ENCODE measurements around the gene RNF213.
"Not testable (repeated sequence)": the region's sequence is repeated elsewhere in the genome, so short reads cannot be mapped to it uniquely, and the experiment has no call there.

RNF213 gene

GRCh38 chr17:80297996-80298560 lies 37.4 kb downstream of the RNF213 start:
- no peak for DNase-seq

- DNase-seq = not testable (repeated sequence)
These were observed 38.9 kb downstream of the RNF213 start for GRCh38 chr17:80299350-80300100.

- not testable (repeated sequence) for DNase-seq
These were observed 40.1 kb downstream of the RNF213 start for GRCh38 chr17:80300756-80301155.

GRCh38 chr17:80303824-80304223 lies 43.2 kb downstream of the RNF213 start:
- no peak for DNase-seq

- DNase-seq = no peak
These were observed 47.5 kb downstream of the RNF213 start for GRCh38 chr17:80307994-80308691.

GRCh38 chr17:80308692-80309517 lies 48.3 kb downstream of the RNF213 start:
- no peak for DNase-seq

GRCh38 chr17:80311216-80311827 lies 50.7 kb downstream of the RNF213 start:
- DNase-seq = no peak

- DNase-seq = no peak
These were observed 52.0 kb downstream of the RNF213 start for GRCh38 chr17:80312621-80313135.

GRCh38 chr17:80313160-80313829 lies 52.6 kb downstream of the RNF213 start:
- DNase-seq = no peak

- DNase-seq = not testable (repeated sequence)
These were observed 53.3 kb downstream of the RNF213 start for GRCh38 chr17:80313946-80314345.

GRCh38 chr17:80315517-80316182 lies 55.0 kb downstream of the RNF213 start:
- DNase-seq = no peak

- no peak for DNase-seq
These were observed 55.8 kb downstream of the RNF213 start for GRCh38 chr17:80316431-80316830.

- DNase-seq = no peak
These were observed 56.5 kb downstream of the RNF213 start for GRCh38 chr17:80316927-80317705.

GRCh38 chr17:80317706-80317980 lies 57.0 kb downstream of the RNF213 start:
- no peak for DNase-seq

GRCh38 chr17:80318166-80318565 lies 57.5 kb downstream of the RNF213 start:
- no peak for DNase-seq

GRCh38 chr17:80319262-80319998 lies 58.8 kb downstream of the RNF213 start:
- DNase-seq = no peak

- no peak for DNase-seq
These were observed 59.3 kb downstream of the RNF213 start for GRCh38 chr17:80319999-80320344.

- DNase-seq = no peak
These were observed 59.8 kb downstream of the RNF213 start for GRCh38 chr17:80320496-80320895.

GRCh38 chr17:80322864-80323263 lies 62.2 kb downstream of the RNF213 start:
- no peak for DNase-seq

- no peak for DNase-seq
These were observed 63.3 kb downstream of the RNF213 start for GRCh38 chr17:80323982-80324381.
